ENCODE results near the gene LOXL1.

The LOXL1 gene

GRCh38 chr15:73982222-73982962, 56.1 kb downstream of the LOXL1 start:
- H3K4me1 ChIP-seq (ENCODE audit: control insufficient read depth, insufficient read depth, low read length): peaks cover 52% of the 10 kb centered on the region
- H3K9me3 ChIP-seq (replicated peaks; ENCODE audit: low read length): no peaks in the 10 kb centered on the region
- peak overlapping the region; percentile 70 for H3K4me2 ChIP-seq (ENCODE audit: low read length)
- peak overlapping the region; percentile 32 for H3K4me3 ChIP-seq (ENCODE audit: low read length)
- H3K36me3 ChIP-seq (ENCODE audit: insufficient read depth, low read length): no peaks in the 10 kb centered on the region
- peak overlapping the region; percentile 61 for H3K9ac ChIP-seq (ENCODE audit: low read depth, low read length)
- no peaks in the 10 kb centered on the region for H3K27me3 ChIP-seq (ENCODE audit: control insufficient read depth, insufficient read depth, low read length)

GRCh38 chr15:73983211-73983727, 57.0 kb downstream of the LOXL1 start:
- Histone ChIP-seq H3K36me3 (ENCODE audit: insufficient read depth, low read length) (no peaks in the 10 kb centered on the region), H3K4me2 (ENCODE audit: low read length) (peak overlapping the region; percentile 70), H3K4me3 (ENCODE audit: low read length) (no peak overlapping the region), H3K9me3 (replicated peaks; ENCODE audit: low read length) (no peaks in the 10 kb centered on the region), H3K4me1 (ENCODE audit: control insufficient read depth, insufficient read depth, low read length) (peaks cover 59% of the 10 kb centered on the region), H3K27me3 (ENCODE audit: control insufficient read depth, insufficient read depth, low read length) (no peaks in the 10 kb centered on the region), H3K9ac (ENCODE audit: low read depth, low read length) (peak overlapping the region; percentile 61)

- H3K4me1 ChIP-seq (ENCODE audit: control insufficient read depth, insufficient read depth, low read length): peaks cover 64% of the 10 kb centered on the region
- no peaks in the 10 kb centered on the region for H3K36me3 ChIP-seq (ENCODE audit: insufficient read depth, low read length)
- H3K27me3 ChIP-seq (ENCODE audit: control insufficient read depth, insufficient read depth, low read length): no peaks in the 10 kb centered on the region
- H3K4me2 ChIP-seq (ENCODE audit: low read length): peak overlapping the region; percentile 70
- H3K4me3 ChIP-seq (ENCODE audit: low read length): no peak overlapping the region
- H3K9ac ChIP-seq (ENCODE audit: low read depth, low read length): no peak overlapping the region
- no peaks in the 10 kb centered on the region for H3K9me3 ChIP-seq (replicated peaks; ENCODE audit: low read length)
Measured at GRCh38 chr15:73983773-73984172, 57.5 kb downstream of the LOXL1 start.

GRCh38 chr15:73984208-73984979, 58.1 kb downstream of the LOXL1 start:
- Histone ChIP-seq H3K9me3 (replicated peaks; ENCODE audit: low read length) (no peaks in the 10 kb centered on the region), H3K4me3 (ENCODE audit: low read length) (no peak overlapping the region), H3K9ac (ENCODE audit: low read depth, low read length) (no peak overlapping the region), H3K4me2 (ENCODE audit: low read length) (no peak overlapping the region), H3K27me3 (ENCODE audit: control insufficient read depth, insufficient read depth, low read length) (no peaks in the 10 kb centered on the region), H3K4me1 (ENCODE audit: control insufficient read depth, insufficient read depth, low read length) (peaks cover 70% of the 10 kb centered on the region), H3K36me3 (ENCODE audit: insufficient read depth, low read length) (no peaks in the 10 kb centered on the region)

GRCh38 chr15:73985101-73985873, 59.0 kb downstream of the LOXL1 start:
- no peak overlapping the region for H3K9ac ChIP-seq (ENCODE audit: low read depth, low read length)
- H3K4me3 ChIP-seq (ENCODE audit: low read length): no peak overlapping the region
- no peak overlapping the region for H3K4me2 ChIP-seq (ENCODE audit: low read length)
- no peaks in the 10 kb centered on the region for H3K27me3 ChIP-seq (ENCODE audit: control insufficient read depth, insufficient read depth, low read length)
- H3K4me1 ChIP-seq (ENCODE audit: control insufficient read depth, insufficient read depth, low read length): peaks cover 79% of the 10 kb centered on the region
- no peaks in the 10 kb centered on the region for H3K9me3 ChIP-seq (replicated peaks; ENCODE audit: low read length)
- no peaks in the 10 kb centered on the region for H3K36me3 ChIP-seq (ENCODE audit: insufficient read depth, low read length)

- peaks cover 88% of the 10 kb centered on the region for H3K4me1 ChIP-seq (ENCODE audit: control insufficient read depth, insufficient read depth, low read length)
- H3K27me3 ChIP-seq (ENCODE audit: control insufficient read depth, insufficient read depth, low read length): no peaks in the 10 kb centered on the region
Measured at GRCh38 chr15:73986055-73986775, 60.0 kb downstream of the LOXL1 start.

GRCh38 chr15:73986776-73987056, 60.5 kb downstream of the LOXL1 start:
- peaks cover 89% of the 10 kb centered on the region for H3K4me1 ChIP-seq (ENCODE audit: control insufficient read depth, insufficient read depth, low read length)
- H3K9ac ChIP-seq (ENCODE audit: low read depth, low read length): no peak overlapping the region
- H3K9me3 ChIP-seq (replicated peaks; ENCODE audit: low read length): no peaks in the 10 kb centered on the region
- no peaks in the 10 kb centered on the region for H3K36me3 ChIP-seq (ENCODE audit: insufficient read depth, low read length)
- H3K27me3 ChIP-seq (ENCODE audit: control insufficient read depth, insufficient read depth, low read length): no peaks in the 10 kb centered on the region
- no peak overlapping the region for H3K4me2 ChIP-seq (ENCODE audit: low read length)
- no peak overlapping the region for H3K4me3 ChIP-seq (ENCODE audit: low read length)

More at GRCh38 chr15:73986055-73986775, 60.0 kb downstream of the LOXL1 start:
- no peak overlapping the region for H3K9ac ChIP-seq (ENCODE audit: low read depth, low read length)
- H3K36me3 ChIP-seq (ENCODE audit: insufficient read depth, low read length): no peaks in the 10 kb centered on the region
- no peak overlapping the region for H3K4me3 ChIP-seq (ENCODE audit: low read length)
- H3K9me3 ChIP-seq (replicated peaks; ENCODE audit: low read length): no peaks in the 10 kb centered on the region
- H3K4me2 ChIP-seq (ENCODE audit: low read length): no peak overlapping the region

- peaks cover 84% of the 10 kb centered on the region for H3K4me1 ChIP-seq (ENCODE audit: control insufficient read depth, insufficient read depth, low read length)
- no peak overlapping the region for H3K4me3 ChIP-seq (ENCODE audit: low read length)
- H3K9me3 ChIP-seq (replicated peaks; ENCODE audit: low read length): no peaks in the 10 kb centered on the region
- H3K9ac ChIP-seq (ENCODE audit: low read depth, low read length): no peak overlapping the region
- H3K27me3 ChIP-seq (ENCODE audit: control insufficient read depth, insufficient read depth, low read length): no peaks in the 10 kb centered on the region
- no peak overlapping the region for H3K4me2 ChIP-seq (ENCODE audit: low read length)
- no peaks in the 10 kb centered on the region for H3K36me3 ChIP-seq (ENCODE audit: insufficient read depth, low read length)
Measured at GRCh38 chr15:73987250-73987649, 61.0 kb downstream of the LOXL1 start.

GRCh38 chr15:73987681-73988444, 61.6 kb downstream of the LOXL1 start:
- no peak overlapping the region for H3K4me2 ChIP-seq (ENCODE audit: low read length)
- H3K4me3 ChIP-seq (ENCODE audit: low read length): no peak overlapping the region
- no peaks in the 10 kb centered on the region for H3K36me3 ChIP-seq (ENCODE audit: insufficient read depth, low read length)
- peaks cover 82% of the 10 kb centered on the region for H3K4me1 ChIP-seq (ENCODE audit: control insufficient read depth, insufficient read depth, low read length)
- no peak overlapping the region for H3K9ac ChIP-seq (ENCODE audit: low read depth, low read length)
- no peaks in the 10 kb centered on the region for H3K9me3 ChIP-seq (replicated peaks; ENCODE audit: low read length)
- no peaks in the 10 kb centered on the region for H3K27me3 ChIP-seq (ENCODE audit: control insufficient read depth, insufficient read depth, low read length)

- Histone ChIP-seq H3K4me2 (ENCODE audit: low read length) (peak overlapping the region; percentile 48), H3K36me3 (ENCODE audit: insufficient read depth, low read length) (no peaks in the 10 kb centered on the region), H3K4me3 (ENCODE audit: low read length) (peak overlapping the region; percentile 9), H3K4me1 (ENCODE audit: control insufficient read depth, insufficient read depth, low read length) (peaks cover 76% of the 10 kb centered on the region), H3K9ac (ENCODE audit: low read depth, low read length) (no peak overlapping the region), H3K27me3 (ENCODE audit: control insufficient read depth, insufficient read depth, low read length) (no peaks in the 10 kb centered on the region), H3K9me3 (replicated peaks; ENCODE audit: low read length) (no peaks in the 10 kb centered on the region)
Measured at GRCh38 chr15:73988445-73988969, 62.2 kb downstream of the LOXL1 start.

Measured in skeletal muscle satellite cell (primary cell).